Measurements from ENCODE around the gene TRIO.

The TRIO gene

DNA sequence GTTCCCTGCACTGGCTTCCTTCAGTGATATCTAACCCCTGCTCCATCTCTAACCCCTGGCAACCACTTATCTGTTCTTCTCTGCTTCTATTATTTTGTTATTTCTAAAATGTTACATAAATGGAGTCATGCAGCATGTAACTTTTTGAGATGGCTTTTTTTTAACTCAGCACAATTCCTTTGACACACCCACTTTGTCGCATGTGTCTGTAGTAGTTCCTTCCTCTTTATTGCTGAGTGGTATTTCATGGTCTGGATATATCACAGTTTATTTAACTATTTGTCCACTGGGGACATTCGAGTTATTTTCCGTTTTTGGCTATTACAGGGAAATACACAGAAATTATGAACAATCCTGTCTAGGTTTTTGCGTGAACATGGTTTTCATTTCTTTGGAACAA, 200.2 kb downstream of the TRIO start:
- Histone ChIP-seq H3K4me3 (ENCODE audit: low read length) (no peak overlapping the region), H3K36me3 (ENCODE audit: control insufficient read depth, insufficient read depth, low read length) (no peaks in the 10 kb centered on the region), H3K27me3 (ENCODE audit: control insufficient read depth, insufficient read depth, low read length) (no peaks in the 10 kb centered on the region), H3K4me1 (ENCODE audit: control insufficient read depth, insufficient read depth, low read length) (no peaks in the 10 kb centered on the region), H3K9ac (ENCODE audit: low read length) (no peak overlapping the region), H3K27ac (ENCODE audit: low read depth, low read length) (no peak overlapping the region)

GRCh38 chr5:14347522-14347921, 204.4 kb downstream of the TRIO start:
- no peaks in the 10 kb centered on the region for H3K4me1 ChIP-seq (ENCODE audit: control insufficient read depth, insufficient read depth, low read length)
- H3K9ac ChIP-seq (ENCODE audit: low read length), result no peak overlapping the region
- H3K27ac ChIP-seq (ENCODE audit: low read depth, low read length), result no peak overlapping the region
- H3K4me3 ChIP-seq (ENCODE audit: low read length), result no peak overlapping the region
- H3K27me3 ChIP-seq (ENCODE audit: control insufficient read depth, insufficient read depth, low read length), result no peaks in the 10 kb centered on the region
- no peaks in the 10 kb centered on the region for H3K36me3 ChIP-seq (ENCODE audit: control insufficient read depth, insufficient read depth, low read length)

DNA sequence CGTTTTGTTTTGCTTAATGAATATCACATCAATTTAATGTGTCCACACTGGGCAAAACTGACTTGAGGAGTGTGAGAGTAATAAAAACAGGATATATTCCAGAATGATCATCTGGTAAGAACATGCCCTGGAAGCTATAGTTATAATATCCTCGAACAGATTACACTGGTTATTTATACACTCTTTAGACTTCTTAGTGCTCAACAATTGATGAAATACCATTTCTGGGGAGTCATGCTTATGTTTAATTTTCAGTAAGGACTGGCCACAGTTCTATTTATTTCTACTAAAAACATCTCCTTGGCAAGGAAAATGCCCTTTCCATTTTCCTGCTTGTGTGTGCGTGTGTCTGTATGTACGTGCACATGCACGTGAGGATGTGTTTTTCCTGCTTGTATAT, 205.0 kb downstream of the TRIO start:
- Histone ChIP-seq H3K27ac (ENCODE audit: low read depth, low read length) (no peak overlapping the region), H3K36me3 (ENCODE audit: control insufficient read depth, insufficient read depth, low read length) (no peaks in the 10 kb centered on the region), H3K9ac (ENCODE audit: low read length) (no peak overlapping the region)

GRCh38 chr5:14349029-14349428, 205.9 kb downstream of the TRIO start:
- Histone ChIP-seq H3K27ac (ENCODE audit: low read depth, low read length) (no peak overlapping the region), H3K27me3 (ENCODE audit: control insufficient read depth, insufficient read depth, low read length) (no peaks in the 10 kb centered on the region), H3K4me1 (ENCODE audit: control insufficient read depth, insufficient read depth, low read length) (no peaks in the 10 kb centered on the region), H3K9ac (ENCODE audit: low read length) (no peak overlapping the region), H3K36me3 (ENCODE audit: control insufficient read depth, insufficient read depth, low read length) (no peaks in the 10 kb centered on the region), H3K4me3 (ENCODE audit: low read length) (no peak overlapping the region)

More for the DNA sequence above, 205.0 kb downstream of the TRIO start:
- Histone ChIP-seq H3K27me3 (ENCODE audit: control insufficient read depth, insufficient read depth, low read length) (no peaks in the 10 kb centered on the region), H3K4me1 (ENCODE audit: control insufficient read depth, insufficient read depth, low read length) (no peaks in the 10 kb centered on the region), H3K4me3 (ENCODE audit: low read length) (no peak overlapping the region)

DNA sequence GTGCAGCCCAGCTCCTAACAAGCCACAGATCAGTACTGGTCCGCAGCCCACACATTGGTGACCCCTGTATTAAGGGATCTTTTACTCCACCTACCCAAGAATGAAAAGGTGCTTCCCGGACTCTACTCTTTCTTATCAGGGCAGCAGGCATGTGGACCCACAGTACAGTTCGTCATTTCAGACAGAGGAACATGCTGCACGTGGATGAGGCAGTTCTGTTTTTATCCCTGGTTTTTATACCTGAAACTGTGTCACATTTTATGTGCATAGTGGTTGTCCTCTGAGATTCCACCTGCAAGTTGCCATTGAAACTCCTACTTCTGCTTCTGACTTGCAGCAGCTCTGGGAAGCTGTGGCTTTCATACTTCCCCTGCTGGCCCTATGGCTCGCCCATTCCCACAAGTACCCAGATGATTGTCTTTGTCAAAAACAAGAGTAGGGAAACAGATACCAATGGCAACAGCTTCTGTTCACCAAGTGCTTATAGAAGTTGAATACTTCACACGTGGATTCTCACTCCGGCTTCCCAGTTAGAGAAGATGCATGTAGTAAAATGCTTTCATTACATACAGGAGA, 208.0 kb downstream of the TRIO start:
- Histone ChIP-seq H3K4me3 (ENCODE audit: low read length) (no peak overlapping the region), H3K27me3 (ENCODE audit: control insufficient read depth, insufficient read depth, low read length) (no peaks in the 10 kb centered on the region), H3K27ac (ENCODE audit: low read depth, low read length) (no peak overlapping the region)

GRCh38 chr5:14351845-14352712, 208.9 kb downstream of the TRIO start:
- no peaks in the 10 kb centered on the region for H3K27me3 ChIP-seq (ENCODE audit: control insufficient read depth, insufficient read depth, low read length)
- no peak overlapping the region for H3K4me3 ChIP-seq (ENCODE audit: low read length)
- no peak overlapping the region for H3K9ac ChIP-seq (ENCODE audit: low read length)
- H3K27ac ChIP-seq (ENCODE audit: low read depth, low read length), result no peak overlapping the region
- H3K4me1 ChIP-seq (ENCODE audit: control insufficient read depth, insufficient read depth, low read length), result no peaks in the 10 kb centered on the region
- H3K36me3 ChIP-seq (ENCODE audit: control insufficient read depth, insufficient read depth, low read length), result no peaks in the 10 kb centered on the region

More for the DNA sequence above, 208.0 kb downstream of the TRIO start:
- H3K36me3 ChIP-seq (ENCODE audit: control insufficient read depth, insufficient read depth, low read length), result no peaks in the 10 kb centered on the region
- no peaks in the 10 kb centered on the region for H3K4me1 ChIP-seq (ENCODE audit: control insufficient read depth, insufficient read depth, low read length)
- H3K9ac ChIP-seq (ENCODE audit: low read length), result no peak overlapping the region

- Histone ChIP-seq H3K36me3 (ENCODE audit: control insufficient read depth, insufficient read depth, low read length) (no peaks in the 10 kb centered on the region), H3K4me1 (ENCODE audit: control insufficient read depth, insufficient read depth, low read length) (no peaks in the 10 kb centered on the region), H3K4me3 (ENCODE audit: low read length) (no peak overlapping the region), H3K27me3 (ENCODE audit: control insufficient read depth, insufficient read depth, low read length) (no peaks in the 10 kb centered on the region), H3K9ac (ENCODE audit: low read length) (no peak overlapping the region), H3K27ac (ENCODE audit: low read depth, low read length) (no peak overlapping the region)
Observed at GRCh38 chr5:14353726-14354474, 210.8 kb downstream of the TRIO start.

DNA sequence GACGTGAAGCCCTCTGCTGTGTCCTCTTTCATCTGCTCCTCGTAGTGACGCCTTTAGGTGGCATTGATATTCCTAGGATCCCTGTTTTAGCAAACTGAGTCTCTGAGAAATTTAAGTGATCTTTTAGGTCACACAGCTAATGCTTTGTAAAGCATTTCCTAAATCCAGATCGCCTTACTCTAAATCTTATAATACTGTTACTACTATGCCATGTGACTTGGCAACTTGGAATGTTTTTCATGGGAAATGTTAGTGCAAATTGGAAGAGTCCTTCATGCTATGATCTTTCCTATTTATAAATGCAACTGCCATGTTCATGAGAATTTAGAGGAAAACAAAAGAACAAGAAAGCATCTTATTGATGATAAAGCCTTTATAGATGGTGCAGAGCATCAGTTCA, 212.2 kb downstream of the TRIO start:
- Histone ChIP-seq H3K4me3 (ENCODE audit: low read length) (no peak overlapping the region), H3K9ac (ENCODE audit: low read length) (no peak overlapping the region), H3K27ac (ENCODE audit: low read depth, low read length) (no peak overlapping the region), H3K4me1 (ENCODE audit: control insufficient read depth, insufficient read depth, low read length) (no peaks in the 10 kb centered on the region), H3K27me3 (ENCODE audit: control insufficient read depth, insufficient read depth, low read length) (no peaks in the 10 kb centered on the region), H3K36me3 (ENCODE audit: control insufficient read depth, insufficient read depth, low read length) (peaks cover 12% of the 10 kb centered on the region)

DNA sequence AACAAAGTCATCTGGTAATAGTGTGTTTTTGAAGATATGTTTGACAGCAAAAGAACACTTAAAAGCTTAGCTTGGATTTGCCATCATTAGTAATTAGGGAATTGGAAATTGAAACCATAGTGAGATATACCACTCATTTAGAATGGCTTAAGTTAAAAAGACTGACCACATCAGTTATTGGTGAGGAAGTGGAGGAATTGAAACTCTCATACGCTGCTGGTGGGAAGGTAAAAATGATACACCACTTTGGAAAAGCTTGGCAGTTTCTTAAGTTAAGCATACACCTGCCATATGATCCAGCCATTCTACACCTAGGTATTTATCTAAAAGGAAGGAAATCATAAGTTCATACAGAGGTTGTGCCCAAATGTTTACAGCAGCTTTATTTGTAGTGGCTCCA, 213.2 kb downstream of the TRIO start:
- Histone ChIP-seq H3K27me3 (ENCODE audit: control insufficient read depth, insufficient read depth, low read length) (no peaks in the 10 kb centered on the region), H3K27ac (ENCODE audit: low read depth, low read length) (no peak overlapping the region), H3K36me3 (ENCODE audit: control insufficient read depth, insufficient read depth, low read length) (peaks cover 12% of the 10 kb centered on the region), H3K4me1 (ENCODE audit: control insufficient read depth, insufficient read depth, low read length) (no peaks in the 10 kb centered on the region), H3K4me3 (ENCODE audit: low read length) (no peak overlapping the region), H3K9ac (ENCODE audit: low read length) (no peak overlapping the region)

GRCh38 chr5:14357441-14357840, 214.3 kb downstream of the TRIO start:
- no peak overlapping the region for H3K4me3 ChIP-seq (ENCODE audit: low read length)
- no peak overlapping the region for H3K27ac ChIP-seq (ENCODE audit: low read depth, low read length)
- H3K27me3 ChIP-seq (ENCODE audit: control insufficient read depth, insufficient read depth, low read length), result no peaks in the 10 kb centered on the region
- H3K9ac ChIP-seq (ENCODE audit: low read length), result no peak overlapping the region
- H3K4me1 ChIP-seq (ENCODE audit: control insufficient read depth, insufficient read depth, low read length), result no peaks in the 10 kb centered on the region
- peaks cover 12% of the 10 kb centered on the region for H3K36me3 ChIP-seq (ENCODE audit: control insufficient read depth, insufficient read depth, low read length)

DNA sequence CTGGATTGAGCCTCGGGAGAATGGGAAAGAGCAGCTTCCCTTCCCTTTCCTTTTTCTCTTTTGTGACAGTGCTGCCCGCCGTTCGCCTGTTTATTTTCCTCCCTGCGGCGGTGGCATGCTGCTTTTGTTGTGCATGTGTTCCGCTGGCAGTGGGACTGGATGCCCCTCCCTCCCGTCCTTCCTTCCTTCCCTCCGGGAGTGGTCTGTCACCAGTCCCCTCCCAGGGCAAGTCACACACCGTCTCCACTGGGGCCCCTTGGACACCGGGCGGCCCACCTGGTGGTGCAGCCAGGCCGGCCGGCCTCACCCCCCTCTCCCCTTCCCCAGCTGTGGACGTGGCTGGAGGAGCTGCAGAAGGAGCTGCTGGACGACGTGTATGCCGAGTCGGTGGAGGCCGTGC, 214.7 kb downstream of the TRIO start:
- Histone ChIP-seq H3K27me3 (ENCODE audit: control insufficient read depth, insufficient read depth, low read length) (no peaks in the 10 kb centered on the region), H3K4me3 (ENCODE audit: low read length) (no peak overlapping the region), H3K36me3 (ENCODE audit: control insufficient read depth, insufficient read depth, low read length) (peaks cover 12% of the 10 kb centered on the region), H3K4me1 (ENCODE audit: control insufficient read depth, insufficient read depth, low read length) (no peaks in the 10 kb centered on the region), H3K9ac (ENCODE audit: low read length) (no peak overlapping the region), H3K27ac (ENCODE audit: low read depth, low read length) (no peak overlapping the region)

DNA sequence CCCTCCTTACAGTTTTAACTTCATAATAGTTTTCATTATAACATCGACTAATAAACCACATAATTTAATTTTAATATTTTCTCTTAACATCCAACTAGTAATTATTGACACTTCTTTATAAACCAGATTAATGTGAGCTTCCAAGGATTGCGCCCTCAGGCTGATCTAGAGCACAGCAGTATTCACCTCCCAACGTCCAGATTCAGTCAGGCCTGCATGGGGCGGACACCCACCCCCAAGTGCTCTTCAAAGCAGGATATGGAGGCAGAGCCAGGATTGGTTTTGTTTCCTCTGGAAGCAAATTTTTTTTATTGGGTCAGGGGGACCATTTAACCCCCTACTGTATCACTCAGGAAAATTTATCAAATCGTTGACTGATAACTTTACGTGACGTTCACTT, 215.4 kb downstream of the TRIO start:
- no peaks in the 10 kb centered on the region for H3K27me3 ChIP-seq (ENCODE audit: control insufficient read depth, insufficient read depth, low read length)
- no peak overlapping the region for H3K27ac ChIP-seq (ENCODE audit: low read depth, low read length)
- no peaks in the 10 kb centered on the region for H3K4me1 ChIP-seq (ENCODE audit: control insufficient read depth, insufficient read depth, low read length)
- peaks cover 13% of the 10 kb centered on the region for H3K36me3 ChIP-seq (ENCODE audit: control insufficient read depth, insufficient read depth, low read length)
- H3K9ac ChIP-seq (ENCODE audit: low read length), result no peak overlapping the region
- H3K4me3 ChIP-seq (ENCODE audit: low read length), result no peak overlapping the region

All from rectal smooth muscle tissue (tissue), 1 donor.